Epidermal melanocyte (primary cell): Measurements from ENCODE around the gene AMER1.
"Not testable (repeated sequence)": the region's sequence is repeated elsewhere in the genome, so short reads cannot be mapped to it uniquely, and the experiment has no call there.

ENCODE experiments used
- DNase-seq: peaks from one replicate; pipeline ENCODE4 v3.0.0; 2011; ENCODE audit warnings: low spot score; ENCODE audit not compliant: insufficient read length

The AMER1 gene

DNA sequence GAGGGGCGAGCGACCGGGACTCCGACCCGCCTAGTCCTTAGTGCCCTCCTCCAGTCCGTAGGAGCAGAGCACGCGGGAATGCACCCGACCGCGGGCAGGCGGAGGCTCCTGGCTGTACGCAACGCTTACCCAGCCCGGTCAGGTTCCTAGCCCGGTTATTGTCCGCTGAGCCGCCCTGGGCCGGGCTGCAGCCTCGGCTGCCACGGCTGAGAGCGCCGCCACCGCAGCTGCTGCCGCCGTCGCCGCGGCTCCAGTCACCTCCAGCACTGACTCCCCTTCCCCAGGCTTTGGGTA lies at the start of gene AMER1:
AMER1 (minus strand) TSS at position 268 of the 294 bp plus-strand sequence. CDS start 12,422 bp downstream, outside the sequence.
- DNase-seq = no peak

- DNase-seq = no peak
Observed at GRCh38 chrX:64230123-64230970, 24.8 kb upstream of the AMER1 start, which contains the start of gene ASB12. TSS of gene ASB12 (minus strand) at chrX:64230607. CDS start at chrX:64225650, 4,957 bp downstream.

DNA sequence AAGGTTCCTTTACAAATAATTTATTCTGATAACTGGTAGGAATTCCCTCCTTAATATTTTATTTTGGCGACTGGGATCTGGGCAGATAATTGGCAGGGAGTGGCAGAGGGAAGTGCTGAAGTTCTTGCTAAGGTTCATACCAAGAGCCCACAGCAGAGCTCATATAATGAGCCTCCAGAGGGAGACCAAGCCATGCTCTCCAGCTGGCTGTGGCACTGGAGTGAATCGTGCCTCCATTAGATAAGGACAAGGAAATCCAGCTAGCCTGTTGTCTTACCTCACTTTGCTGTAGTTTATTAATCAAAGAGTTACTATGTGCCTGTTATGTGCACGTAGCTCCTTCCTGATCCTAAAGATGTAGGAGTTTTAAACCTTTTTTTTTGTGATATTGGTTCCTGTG lies 23.6 kb upstream of the AMER1 start:
- no peak for DNase-seq

DNA sequence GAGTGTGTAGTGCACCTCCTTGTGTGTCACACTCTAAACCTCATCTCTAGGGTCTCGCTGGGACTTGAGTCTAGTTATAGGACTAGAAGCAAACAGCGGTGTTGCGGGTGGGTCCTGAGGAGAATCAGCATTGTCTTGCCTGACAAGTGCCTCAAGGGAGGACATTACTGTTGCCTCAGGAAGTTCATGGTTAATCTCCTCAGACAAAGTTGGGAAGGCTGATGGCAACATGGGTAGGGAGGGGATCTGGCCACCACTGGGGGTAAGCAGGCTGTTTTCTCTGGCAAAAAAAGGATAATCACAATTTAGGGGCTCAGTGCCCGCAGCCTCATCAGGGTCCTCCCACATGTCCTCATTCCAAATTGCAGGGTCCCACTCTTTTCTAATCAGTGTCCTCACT lies 12.5 kb upstream of the AMER1 start:
- DNase-seq = no peak

DNA sequence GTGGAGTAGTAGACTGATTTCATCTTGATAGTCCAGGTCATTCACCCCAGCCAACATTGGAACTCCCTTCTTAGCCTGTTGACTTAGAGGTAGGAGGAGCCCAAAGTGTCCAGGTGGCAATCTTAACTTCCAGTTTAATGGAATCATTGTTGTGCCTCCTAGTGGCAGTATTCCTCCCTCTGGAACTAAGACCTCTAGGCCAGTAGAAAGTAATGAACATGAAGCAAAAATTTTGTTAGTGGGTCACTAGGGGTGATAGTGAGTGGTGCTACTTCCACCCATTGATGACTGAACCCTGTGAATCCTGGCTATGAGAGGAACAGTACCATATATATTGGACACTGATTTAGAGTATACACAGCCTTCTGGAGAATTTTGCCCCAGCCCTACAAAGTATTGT lies 8.5 kb upstream of the AMER1 start:
- not testable (repeated sequence) for DNase-seq

DNA sequence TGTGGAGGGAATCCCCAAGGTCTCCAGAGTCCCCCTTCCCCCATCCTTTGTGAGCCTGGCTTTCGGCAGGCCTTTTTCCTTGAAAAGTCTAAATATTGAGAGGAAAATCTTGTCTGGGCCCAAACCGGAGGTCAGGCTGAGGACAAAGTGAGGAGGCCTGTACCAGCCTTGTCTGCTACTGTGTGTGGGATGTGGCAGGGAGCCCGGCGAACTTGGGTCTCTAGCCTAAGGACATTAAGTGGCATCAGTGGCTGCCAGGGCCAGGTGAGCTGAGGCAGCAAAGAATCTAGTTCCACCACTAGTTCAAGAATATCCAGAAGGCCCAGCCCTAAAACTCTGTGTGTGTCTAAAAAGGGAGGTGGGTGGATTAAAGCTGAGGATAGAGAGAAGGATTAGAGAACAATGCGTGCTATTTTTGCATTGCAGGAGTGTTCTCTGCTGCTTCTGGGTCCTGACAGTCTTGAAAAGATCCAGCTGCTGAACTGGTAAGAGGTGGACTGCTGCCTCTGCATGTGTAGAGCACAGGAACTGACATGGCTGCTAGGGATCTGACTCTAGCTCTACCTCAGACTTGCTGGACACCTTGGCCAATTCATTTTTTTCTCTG lies 1.2 kb upstream of the AMER1 start:
- DNase-seq = no peak

GRCh38 chrX:64205735-64206501 lies 410 bp upstream of the AMER1 start:
- DNase-seq = peak; percentile 69

DNA sequence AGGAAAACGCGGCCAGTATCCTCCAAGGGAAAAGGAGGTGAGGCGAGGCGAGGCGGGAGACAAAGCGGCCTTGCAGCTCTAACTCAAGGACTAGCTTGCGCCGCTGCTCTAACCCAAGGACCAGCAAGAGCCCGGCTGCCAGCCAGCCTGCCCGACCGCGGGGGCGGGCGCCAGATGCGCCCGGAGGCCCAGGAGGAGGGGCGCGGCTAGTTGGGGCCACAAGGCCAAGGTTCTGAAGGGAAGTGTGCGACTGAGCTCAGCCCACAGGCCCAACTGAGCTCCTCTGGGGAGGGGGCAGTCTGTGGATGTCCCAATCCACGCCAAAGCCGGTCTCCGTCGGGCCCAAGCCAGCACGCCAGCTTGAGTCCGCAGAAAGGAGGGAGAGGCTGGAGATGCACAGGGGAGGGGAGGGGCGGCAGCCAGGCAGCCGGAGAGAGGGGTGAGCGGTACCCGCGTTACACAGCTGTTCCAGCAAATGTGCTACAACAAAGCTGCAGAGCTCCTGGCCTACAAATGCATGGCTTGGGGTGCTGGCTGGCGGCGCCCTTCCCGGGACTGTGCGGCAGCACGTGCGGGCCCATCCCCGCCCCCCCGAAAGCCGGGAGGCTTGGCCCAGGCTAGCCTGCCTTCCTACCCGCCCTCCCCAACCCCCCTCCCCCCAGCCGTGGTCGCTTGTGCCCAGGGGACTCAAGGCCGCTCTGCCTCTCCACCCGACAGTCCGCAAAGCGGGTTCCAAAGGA lies 637 bp downstream of the AMER1 start:
- DNase-seq = no peak

GRCh38 chrX:64204252-64204651 lies 1.3 kb downstream of the AMER1 start:
- no peak for DNase-seq

GRCh38 chrX:64202808-64203325 lies 2.6 kb downstream of the AMER1 start:
- DNase-seq = no peak

DNA sequence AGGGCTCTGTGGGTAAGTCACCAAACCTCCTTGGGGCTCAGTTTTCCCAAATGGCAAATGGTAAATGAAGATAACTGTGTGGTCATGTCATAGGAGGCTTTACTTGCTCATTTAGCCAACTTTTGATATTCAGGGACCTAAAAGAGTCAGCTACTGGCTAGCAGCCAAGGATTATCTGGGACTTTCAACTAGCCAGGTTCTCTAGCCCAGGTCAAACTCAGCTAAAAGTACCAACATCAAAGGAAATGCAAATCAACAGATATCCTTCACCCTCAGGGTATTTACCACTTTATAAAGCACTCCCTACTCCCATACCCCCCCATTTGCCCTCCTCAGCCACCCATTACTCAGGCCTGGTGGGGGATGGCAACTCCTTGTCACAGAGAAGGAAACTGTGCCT lies 7.5 kb downstream of the AMER1 start:
- no peak for DNase-seq

DNA sequence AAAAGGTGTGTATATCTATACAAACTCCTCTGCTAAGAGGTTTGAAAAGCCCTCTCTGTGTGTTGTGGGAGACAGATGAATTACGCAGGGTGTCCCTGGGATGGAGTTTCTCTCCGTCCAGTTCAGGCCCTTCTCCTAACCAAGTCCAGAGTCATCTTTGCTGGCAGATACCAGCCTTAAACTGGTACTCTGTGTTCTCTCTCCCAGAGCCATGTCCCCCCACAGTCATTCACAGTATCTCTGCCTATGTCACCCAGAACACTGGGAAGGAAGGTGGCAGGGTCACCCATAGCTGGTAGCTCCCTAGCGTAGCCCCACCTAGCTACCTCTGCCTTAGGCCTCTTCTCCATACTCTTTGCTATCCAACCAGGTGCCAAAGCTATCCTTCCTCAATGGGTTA lies 8.9 kb downstream of the AMER1 start:
- DNase-seq = no peak

GRCh38 chrX:64195862-64196261 lies 9.6 kb downstream of the AMER1 start:
- no peak for DNase-seq

- no peak for DNase-seq
Observed at GRCh38 chrX:64192673-64193072, 12.8 kb downstream of the AMER1 start.

DNA sequence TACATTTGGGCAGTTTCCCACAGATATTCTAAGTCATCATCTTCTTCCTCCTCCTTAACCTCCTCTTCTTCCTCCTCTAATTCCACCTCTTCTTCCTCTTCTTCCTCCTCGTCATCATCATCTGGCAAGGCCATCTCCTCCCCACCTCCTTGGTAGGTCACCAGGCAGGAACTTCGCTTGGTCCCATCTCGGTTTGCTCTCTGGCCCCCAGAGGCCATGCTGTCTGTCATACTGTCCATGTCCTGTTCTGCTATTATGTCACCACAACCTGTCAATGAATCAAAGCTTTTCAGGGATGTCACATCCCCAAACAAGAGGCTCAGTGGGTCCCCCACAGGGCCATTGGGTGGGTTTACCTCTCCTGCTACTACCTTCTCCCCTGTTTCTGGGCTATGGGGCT lies 13.5 kb downstream of the AMER1 start:
- DNase-seq = no peak

- no peak for DNase-seq
Observed at GRCh38 chrX:64191281-64192010, 14.1 kb downstream of the AMER1 start.

- no peak for DNase-seq
Observed at GRCh38 chrX:64190136-64190740, 15.3 kb downstream of the AMER1 start.

GRCh38 chrX:64188901-64189300 lies 16.6 kb downstream of the AMER1 start:
- DNase-seq = no peak

GRCh38 chrX:64187762-64188150 lies 17.8 kb downstream of the AMER1 start:
- DNase-seq = no peak
